Measurements from ENCODE around the gene DMD.

Gene DMD

DNA sequence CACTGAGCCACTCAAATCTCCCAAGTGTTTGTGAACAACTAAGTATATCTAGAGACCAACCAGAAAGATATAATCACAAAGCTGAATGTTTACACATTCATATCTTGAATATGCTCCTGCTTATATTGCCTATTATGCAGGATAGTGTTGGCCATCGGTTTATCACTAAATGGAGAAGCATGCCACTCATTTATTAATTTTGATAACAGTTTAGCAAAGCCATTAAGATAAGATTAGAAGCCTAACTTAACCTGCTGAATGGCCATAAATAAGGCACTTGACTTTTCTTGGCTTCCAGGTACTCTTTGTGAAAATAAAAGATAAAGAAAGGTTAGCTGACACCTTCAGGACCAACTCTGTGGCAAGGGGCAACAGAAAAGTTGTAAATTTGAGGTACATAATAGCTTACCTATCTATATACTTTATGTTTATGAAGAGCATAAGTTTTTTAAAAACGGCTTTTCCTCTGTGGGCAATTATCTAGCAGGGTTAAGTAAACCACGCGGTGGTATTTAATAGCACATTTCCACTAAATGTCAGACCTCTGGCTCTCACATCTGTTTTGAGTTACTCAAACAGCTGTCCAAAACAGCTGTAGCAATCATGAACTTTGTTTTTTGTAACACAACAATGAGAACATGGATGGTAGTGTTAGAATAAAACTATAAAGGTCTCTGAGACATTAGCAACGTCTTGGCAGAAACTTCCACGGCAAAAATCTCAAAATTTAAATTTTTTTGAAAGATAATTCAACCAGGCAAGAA is 2080.7 kb downstream of the DMD start:
- DNase-seq = no peak

DNA sequence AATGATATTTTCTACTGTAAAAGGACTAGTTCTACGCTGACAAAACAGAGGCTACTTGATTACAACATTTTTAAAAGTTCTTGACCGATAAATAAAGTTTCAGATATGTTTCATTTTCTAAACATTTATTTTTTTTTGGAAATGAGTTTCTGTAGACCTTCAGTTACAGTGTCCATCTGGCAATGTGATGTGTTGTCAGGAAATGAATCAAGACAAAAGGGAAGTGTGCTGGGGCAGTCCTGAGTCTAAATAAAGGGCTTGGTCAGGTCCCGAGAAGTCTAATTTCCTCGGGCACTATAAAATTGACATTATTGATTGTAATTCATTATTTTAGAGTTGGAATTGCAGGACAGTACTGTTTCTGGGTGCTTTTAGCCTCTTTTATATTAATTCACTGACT is 2082.5 kb downstream of the DMD start:
- no peak for DNase-seq

DNA sequence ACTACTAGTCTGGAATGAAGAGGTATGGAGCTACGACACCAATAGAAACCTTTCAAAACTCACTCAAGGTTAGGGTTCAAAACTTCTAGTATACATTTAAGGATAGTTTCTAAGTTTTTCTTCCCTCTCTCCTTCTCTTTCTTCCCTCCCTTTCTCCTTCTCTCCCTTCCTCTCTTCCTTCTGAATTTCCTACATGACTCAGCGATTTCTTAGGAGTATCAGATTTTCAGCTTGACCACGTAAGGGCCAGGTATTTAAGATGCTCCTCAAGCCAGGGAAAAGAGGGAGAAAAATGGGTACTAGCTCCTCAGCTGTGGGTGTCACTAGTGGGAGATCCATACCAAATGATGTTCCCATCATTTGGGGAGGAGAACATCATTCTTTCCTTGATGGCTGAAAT is 2083.6 kb downstream of the DMD start:
- no peak for DNase-seq

DNA sequence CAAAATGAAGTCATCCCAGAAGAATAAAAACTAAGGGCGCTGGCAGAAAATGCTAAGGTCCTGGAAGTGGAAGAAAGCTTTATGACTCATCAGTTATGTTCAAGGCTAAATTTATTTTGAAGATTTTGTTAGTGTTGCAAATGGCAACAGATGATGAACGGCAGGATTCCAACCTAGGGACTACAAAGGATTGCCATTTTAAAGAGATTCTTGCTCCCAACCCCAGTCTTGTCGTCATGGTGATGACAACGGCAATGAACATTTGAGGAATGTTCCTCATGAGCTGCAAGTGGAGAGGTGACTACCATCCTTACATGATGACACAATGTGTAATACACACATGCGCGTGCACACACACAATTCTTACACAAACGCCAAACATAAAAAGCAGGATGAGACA is 2085.1 kb downstream of the DMD start:
- DNase-seq = no peak

DNA sequence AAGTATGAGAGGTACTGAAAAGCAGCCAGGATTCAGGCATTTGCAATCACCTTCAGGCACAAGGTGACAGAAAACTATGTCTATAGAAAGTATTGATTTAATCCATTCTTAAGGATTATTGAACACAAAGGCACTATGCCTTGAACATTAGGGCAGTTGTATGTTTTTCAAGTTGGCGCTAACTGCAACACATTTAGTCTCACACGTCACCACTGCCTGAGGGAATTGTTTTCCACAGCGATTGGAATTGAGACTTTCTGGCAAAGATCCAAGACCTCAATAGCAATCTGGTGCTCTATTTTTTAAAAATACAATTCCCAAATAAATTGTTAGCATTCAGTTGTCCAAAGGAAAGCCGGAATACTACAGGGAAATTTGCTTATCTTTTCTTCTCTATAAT is 2086.8 kb downstream of the DMD start:
- DNase-seq = no peak

DNA sequence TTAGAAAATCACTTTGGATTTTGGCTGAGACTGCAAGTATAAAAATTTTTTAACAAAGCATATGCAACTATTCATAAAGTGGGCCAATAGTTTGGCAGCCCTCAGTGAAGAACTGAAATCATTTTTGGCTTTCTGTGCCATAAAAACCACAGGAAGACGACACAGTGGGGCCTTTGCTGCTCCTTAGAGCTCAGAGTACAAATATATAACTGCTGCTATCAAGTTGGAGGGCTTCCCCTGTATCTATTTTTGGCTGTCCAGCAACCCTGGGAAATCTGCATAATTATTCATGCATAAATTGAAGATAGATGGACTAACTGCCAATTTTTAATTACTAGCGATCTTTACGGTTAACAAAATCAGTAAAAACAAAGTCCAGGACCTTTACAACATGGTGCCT is 2088.0 kb downstream of the DMD start:
- no peak for DNase-seq

DNA sequence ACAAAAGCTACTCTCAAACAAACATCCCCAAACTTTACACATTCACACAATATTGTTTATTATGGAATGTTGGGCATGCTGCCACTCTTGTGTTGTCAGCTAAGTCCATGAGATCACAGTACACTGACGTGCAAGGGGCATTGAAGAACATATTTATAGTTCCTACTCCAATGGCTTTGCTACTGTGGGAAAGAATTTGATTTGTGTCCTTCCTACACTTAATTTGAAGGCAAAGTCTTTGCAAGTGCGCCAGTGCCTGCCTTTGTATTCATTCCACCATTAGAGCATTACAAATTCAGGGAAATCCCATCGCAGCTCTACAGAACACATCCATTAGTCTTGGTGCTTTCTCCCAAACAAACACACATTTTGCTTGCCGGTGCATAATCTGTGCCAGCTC is 2094.1 kb downstream of the DMD start:
- no peak for DNase-seq

DNA sequence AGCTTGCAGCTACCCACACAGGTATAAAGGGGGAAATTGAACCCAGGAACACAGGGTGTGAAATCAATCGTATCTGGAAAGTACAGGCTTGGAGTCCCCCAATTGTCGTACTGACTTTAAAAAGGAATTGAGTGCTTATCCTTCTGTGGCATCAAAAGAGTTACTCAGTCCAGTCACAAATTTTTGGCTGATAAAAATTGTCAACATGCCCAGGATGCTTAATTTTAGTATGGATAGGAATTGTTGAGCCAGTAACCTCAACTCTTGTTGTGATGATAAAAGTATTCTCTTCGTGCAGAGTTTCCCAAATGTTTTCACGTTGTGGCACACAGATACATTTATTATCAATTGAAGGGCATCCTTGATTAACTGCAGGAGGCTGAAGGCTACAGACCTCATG is 2096.0 kb downstream of the DMD start:
- no peak for DNase-seq

DNA sequence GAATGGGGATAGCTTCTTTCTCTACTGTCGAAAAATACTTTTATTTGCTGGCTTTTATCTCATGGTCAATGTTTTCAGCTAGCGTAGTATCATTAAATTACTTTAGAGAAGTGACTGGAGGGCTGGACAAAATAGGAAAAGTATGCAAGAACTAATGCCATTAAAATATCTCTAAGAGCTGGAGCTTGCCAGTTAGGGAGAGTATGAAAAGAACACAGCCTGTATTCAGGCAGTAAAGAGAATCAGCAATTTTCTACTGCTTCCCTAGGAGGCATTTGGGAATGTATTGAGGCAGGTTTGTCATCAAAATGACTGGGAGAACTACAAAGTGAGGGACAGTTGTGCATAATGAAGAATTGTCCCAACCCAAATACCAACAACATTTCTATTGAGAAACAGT is 2096.5 kb downstream of the DMD start:
- no peak for DNase-seq

DNA sequence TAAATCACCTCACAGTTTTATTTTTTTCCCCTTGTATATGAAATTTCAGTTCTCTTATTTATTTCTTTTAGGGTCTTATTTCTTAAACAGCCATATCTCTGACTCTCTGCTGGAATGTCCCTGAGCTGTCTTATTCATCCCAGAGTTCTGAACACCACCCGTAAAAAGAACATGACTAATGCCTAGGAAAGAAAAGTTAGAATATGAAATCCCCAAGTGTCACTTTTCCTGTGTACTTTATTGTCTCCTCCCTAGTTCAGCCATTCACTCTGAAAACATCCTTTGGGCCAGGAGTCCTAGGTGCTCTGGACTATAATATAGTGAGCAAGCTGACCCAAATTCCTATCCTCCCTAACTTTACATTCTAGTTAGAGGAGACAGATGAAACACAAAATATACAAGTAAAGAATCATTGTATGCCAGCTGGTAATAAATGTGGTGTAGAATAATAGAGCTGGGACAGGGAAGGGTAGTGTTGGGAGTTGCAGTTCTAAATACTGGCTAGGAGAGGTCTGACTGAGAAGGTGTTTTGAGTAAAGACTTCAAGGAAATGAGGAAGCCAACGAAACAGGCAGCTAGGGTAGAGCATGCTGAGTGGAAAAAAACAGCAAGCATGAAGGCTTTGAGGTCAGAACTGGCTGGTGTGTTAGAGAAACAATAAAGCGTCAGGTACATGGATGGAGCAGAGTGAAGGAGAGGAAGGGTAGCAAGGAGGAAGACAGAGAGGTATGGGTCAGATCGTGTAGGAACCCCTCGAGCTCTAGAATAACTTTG is 2098.9 kb downstream of the DMD start:
- DNase-seq = no peak

DNA sequence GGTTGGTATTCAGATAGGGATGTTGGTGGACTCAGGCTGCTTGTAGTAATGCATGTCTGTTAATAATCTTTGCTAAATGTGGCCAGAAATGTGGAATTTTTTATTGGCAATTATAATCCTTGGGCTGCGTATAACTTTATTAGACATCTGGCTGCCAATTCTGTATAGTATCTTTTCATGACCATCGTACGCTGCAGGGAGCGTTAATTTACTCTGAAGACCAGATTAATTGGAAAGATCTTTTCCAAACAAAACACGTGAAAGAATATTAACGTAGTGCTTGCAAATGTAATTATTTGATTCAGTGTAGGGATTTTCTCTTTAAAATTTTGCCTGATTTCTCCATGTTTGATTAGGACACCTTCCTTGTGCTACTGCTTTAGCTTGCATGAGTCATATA is 2100.7 kb downstream of the DMD start:
- no peak for DNase-seq

DNA sequence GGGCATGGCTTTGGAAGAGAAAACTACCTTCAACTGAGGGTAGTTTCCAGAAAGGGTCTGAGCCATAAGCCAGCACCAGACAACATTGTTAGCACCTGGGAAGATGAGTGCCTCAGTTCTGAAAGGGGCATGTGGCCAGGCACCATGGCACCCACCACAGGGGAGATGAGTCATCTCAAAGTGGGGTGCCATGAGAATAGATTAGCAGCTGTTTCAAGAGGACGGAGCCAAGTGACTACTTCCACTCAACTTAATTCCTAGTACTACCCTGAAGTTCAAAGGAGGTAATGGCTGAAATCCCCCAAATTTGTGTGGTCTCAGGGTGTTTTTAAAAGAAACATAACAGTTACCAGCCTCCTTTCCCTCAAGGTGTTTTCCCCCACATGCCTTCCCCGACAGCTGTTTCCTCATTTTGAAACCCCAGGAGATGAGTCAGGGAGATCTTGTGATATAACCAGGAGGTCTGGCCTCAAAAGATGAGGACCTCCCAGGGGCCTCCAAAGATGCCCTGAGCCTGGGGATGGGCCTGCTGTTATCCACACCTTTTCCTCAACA is 2111.7 kb downstream of the DMD start:
- no peak for DNase-seq

DNA sequence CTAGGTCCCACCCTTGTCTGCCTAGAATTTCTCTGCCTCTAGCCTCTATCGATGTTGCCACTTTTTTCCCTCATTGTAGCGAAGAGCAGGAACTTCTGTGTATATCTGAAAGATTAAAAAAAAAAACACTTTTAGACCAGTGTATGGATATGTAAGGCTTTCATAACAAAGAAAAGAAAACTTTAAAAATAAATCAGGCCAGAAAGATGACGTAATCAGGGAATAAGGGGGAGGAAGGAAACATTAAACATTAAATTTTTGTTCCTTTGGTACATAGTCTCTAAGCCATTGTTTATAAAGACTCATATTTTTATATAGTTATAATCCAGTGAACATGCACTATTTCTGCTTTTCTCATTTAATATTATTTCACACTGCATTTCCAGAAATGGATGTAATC is 2113.3 kb downstream of the DMD start:
- no peak for DNase-seq

DNA sequence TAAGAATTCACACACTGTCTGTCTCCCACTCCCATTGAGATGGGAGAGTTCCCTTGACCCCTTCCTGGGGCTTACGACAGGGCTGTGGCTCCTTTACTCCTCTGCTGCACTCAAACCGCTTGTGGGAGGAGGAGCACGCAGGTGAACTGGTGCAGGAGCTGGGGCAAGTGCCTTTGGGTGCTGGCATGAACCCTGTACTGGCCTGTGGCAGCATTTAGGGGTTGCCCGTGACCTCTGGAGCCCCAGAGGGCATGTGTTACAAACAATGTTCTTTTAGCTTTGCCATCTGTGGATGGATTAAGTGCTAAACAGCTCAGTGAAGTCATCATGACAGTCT is 2117.7 kb downstream of the DMD start:
- no peak for DNase-seq

DNA sequence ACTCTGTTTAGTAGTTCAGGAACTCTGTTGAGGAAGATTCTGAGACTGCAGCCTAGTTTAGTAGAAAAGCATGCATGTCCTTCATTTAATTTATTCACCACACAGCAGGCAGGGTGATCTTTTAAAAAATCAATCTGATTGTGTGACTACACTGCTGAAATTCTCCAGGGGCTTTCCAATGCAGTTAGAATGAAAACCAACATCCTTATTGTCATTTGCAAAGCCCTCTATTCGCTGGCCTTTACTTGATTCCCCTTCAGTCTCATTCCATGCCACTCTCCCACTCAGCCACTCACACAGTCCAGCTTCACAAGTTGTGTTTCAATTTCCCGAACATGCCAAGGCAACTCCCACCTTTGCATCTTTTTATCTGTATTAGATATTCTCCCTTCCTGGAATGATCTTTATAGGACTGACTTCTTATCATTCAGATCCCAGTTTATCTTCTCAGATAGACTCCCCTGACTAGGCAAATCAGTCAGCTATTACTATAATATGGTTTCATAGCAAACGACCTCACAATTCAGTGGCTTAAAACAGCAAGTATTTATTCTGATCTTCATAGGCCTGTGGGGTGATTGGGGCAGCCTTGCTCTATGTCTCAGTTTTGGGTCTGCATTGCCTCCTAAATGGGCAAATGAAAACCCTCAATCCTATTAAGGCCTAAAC is 2118.2 kb downstream of the DMD start:
- DNase-seq = no peak

DNA sequence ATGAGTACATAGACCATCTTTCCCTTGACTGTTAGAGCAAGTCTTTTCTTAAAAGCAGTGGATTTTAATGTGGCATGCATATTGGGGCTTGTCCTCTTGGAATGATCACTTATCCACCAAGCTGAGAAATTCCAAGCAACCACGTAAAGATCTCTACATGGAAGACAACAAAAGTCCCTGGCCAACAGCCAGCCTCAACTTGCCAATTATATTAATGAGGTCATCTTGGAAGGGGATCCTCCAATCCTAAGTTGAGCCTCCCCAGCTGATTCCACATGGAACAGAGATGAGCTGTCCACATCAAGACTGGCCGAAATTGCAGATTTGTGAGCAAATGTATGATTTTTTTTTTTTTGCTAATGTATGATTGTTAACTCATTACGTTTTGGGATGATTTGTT is 2118.9 kb downstream of the DMD start:
- no peak for DNase-seq

DNA sequence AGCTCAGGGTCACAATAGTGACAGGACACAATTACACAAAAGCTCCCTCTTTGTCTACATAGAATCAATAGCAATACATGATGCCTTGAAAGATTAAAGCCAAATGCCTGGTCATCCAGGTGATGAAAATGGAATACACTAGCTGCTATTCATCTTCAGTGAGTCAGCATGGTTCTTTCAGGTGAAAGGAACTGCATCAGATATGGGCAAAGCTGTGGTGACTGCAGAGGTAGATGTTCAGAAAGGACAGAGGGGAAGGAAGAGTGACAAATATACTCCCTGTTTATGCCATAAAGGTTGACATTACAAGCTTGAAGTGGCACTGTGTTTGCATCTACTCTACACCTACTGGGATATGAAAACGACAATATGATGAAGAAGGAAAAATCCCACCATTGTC is 2119.5 kb downstream of the DMD start:
- no peak for DNase-seq

DNA sequence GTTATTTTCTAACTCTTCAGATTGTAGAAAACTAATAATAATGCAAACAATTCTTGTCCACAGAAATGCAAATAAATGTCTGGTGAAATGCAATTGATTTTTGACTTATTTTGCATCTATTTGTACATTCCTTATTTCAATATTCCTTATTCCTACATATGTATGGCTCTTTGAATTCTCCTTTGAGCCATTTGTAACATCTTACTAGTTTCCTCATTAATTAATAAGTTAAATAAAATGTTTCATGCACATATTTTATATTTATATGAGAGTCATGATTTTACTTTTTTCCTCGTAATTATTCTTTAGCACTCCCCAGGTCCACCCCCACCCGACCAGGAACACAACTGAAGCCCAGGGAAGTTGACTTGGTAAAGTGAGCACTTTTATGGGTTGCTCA is 2136.8 kb downstream of the DMD start:
- DNase-seq = no peak

DNA sequence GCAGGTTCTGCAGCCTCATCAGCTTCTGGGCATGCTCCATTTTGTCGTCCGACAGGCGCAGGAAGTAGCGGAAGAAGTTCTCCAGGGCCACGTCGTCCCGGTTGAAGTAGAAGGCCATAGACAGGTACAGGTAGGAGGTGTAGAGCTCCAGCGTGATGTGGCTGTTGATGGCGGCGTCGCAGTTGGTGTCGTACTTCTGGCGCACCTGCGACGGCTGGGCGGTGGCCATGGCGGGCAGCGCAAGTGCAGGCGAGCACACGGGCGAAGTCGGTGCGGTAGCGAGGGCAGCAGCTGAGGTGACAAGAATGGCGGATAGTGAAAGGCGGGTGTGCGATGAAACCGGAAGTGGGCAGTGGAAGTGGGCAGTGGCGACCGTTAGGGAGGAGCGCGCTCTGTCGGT is 2139.6 kb downstream of the DMD start, which contains the start of gene FTHL17:
Gene FTHL17, minus strand, starts transcription at position 317 of the 400 bp plus-strand sequence. Its CDS starts 88 bp downstream, at position 229.
- DNase-seq = no peak

DNA sequence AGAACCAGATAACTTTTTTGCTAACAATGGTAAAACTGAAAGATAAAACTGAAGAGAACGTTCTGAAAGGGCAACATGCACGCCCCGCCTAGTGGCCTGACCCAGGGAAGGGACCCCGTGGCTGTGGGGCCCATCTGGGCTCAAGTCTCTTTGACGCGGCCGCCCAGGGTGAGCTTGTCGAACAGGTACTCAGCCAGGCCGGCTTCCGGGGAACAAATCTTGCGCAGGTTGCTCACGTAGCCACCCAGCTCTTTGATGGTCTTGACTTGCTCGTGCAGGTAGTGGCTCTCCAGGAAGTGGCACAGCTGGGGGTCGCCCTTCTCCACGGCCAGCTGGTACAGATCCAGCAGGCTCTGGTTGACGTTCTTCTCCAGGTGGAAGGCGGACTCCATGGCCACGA is 2140.1 kb downstream of the DMD start:
- no peak for DNase-seq

DNA sequence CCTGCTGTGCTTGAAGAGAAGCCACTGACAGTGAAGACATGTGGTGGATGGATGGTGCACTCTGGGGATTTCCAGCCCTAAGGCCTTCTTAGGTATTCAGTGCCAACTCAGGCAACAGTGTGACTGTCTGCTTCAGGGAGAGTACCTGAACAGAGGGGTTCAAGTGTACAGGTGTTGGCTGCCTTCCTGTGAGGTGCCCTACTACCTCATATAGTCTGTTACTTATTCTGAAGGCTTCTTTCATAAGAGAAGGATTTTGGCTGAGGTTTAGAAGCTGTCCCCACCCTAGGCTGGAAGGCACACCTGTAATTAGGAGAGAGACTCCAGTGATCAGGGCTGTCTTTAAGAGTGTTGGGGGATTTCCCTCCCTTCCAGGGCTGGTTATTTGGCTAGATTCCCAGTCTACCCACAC is 2141.3 kb downstream of the DMD start:
- DNase-seq = no peak

Measured in SW 1271 (cell line).